ENCODE data around the gene SCO2. TPM values are rescaled to one million over a fixed set of nuclear protein-coding genes. Genes with fewer than 3 reads are reported as not detected.

Gene SCO2
- total and polyA plus RNA-seq, 2 of the 13 experiments (the other 11 are each of a cell fraction or from before 2014, with no cell fraction given): 0.32 to 3.7 TPM

- no peak for TF ChIP-seq AKNA (CRISPR knock-in tag; IDR thresholded peaks at IDR 0.05; ENCODE audit: borderline replicate concordance)
- TF ChIP-seq ZNF546 (CRISPR knock-in tag; conservative IDR thresholded peaks at IDR 0.05): no peak
- no peak for TF ChIP-seq ZNF207 (IDR thresholded peaks at IDR 0.05; ENCODE audit: borderline replicate concordance)
- no peak for TF ChIP-seq ZNF784 (CRISPR knock-in tag; IDR thresholded peaks at IDR 0.05; ENCODE audit: borderline replicate concordance)
- TF ChIP-seq ATAD3A (CRISPR knock-in tag; IDR thresholded peaks at IDR 0.05): no peak
- TF ChIP-seq MIER3 (CRISPR knock-in tag; IDR thresholded peaks at IDR 0.05; ENCODE audit: borderline replicate concordance): 0 out of 2 replicates have a peak, but pooled peaks have one; percentile 19
- TF ChIP-seq ZNF777 (CRISPR knock-in tag; IDR thresholded peaks at IDR 0.05): no peak
- TF ChIP-seq ZBTB2 (CRISPR knock-in tag; IDR thresholded peaks at IDR 0.05; ENCODE audit: low read depth): no peak
- no peak for TF ChIP-seq GFI1 (CRISPR knock-in tag; IDR thresholded peaks at IDR 0.05; ENCODE audit: borderline replicate concordance)
- 0 out of 2 replicates have a peak, but pooled peaks have one; percentile 22 for TF ChIP-seq ZNF383 (CRISPR knock-in tag; IDR thresholded peaks at IDR 0.05; ENCODE audit: borderline replicate concordance)
- 0 out of 2 replicates have a peak, but pooled peaks have one; percentile 28 for TF ChIP-seq PHF21A (CRISPR knock-in tag; IDR thresholded peaks at IDR 0.05)
- 0 out of 2 replicates have a peak, but pooled peaks have one; percentile 21 for TF ChIP-seq ZNF703 (CRISPR knock-in tag; IDR thresholded peaks at IDR 0.05; ENCODE audit: borderline replicate concordance)
- TF ChIP-seq TARDBP (CRISPR knock-in tag; IDR thresholded peaks at IDR 0.05): peak; percentile 48; the same call in 1 of the 2 replicates
- TF ChIP-seq FIP1L1 (IDR thresholded peaks at IDR 0.05; ENCODE audit: borderline replicate concordance, insufficient read depth, low read depth, low read length): 0 out of 2 replicates have a peak, but pooled peaks have one; percentile 25
- no peak for TF ChIP-seq CHCHD3 (CRISPR knock-in tag; IDR thresholded peaks at IDR 0.05)
- no peak; the same call in 1 of the 2 replicates for TF ChIP-seq PITX1 (CRISPR knock-in tag; IDR thresholded peaks at IDR 0.05)
- TF ChIP-seq GATAD2A (CRISPR knock-in tag; IDR thresholded peaks at IDR 0.05): peak; percentile 49; the same call in 1 of the 2 replicates
- no peak for TF ChIP-seq ZFP36 (IDR thresholded peaks at IDR 0.05; ENCODE audit: borderline replicate concordance, low read depth, low read length, partially characterized antibody)
- no peak for TF ChIP-seq CENPX (CRISPR knock-in tag; IDR thresholded peaks at IDR 0.05)
- no peak for TF ChIP-seq ZNF644 (CRISPR knock-in tag; IDR thresholded peaks at IDR 0.05; ENCODE audit: low read depth)
Measured at GRCh38 chr22:50526834-50527801, 1.7 kb upstream of the SCO2 start (continued).

Measured in HepG2 (cell line).